Activated T-cell treated with anti-CD3 and anti-CD28 coated beads, Interleukin-2, amount 50 U/mL, for 72 hours (primary cell): ENCODE results near the gene ANKRD40. TPM values are rescaled to one million over a fixed set of nuclear protein-coding genes. Genes with fewer than 3 reads are reported as not detected.

Source experiments
- ATAC-seq, 2 donors: fragments of 150-1000 bp; cut with Tn5 transposase; replicated peaks in 1 of 2; 2 replicates each; pipeline ENCODE4 v1.10.0; 2021; ENCODE audit warnings: moderate library complexity in 2 of 2, mild to moderate bottlenecking in 1 of 2
- DNase-seq, 2 donors: peaks; one replicate each; pipeline ENCODE4 v3.0.0; 2021 to 2022; ENCODE audit warnings: mixed read lengths in 1 of 2
- H3K27ac Mint-ChIP-seq: one replicate; pipeline ENCODE4 v1.8.0; 2022; ENCODE audit warnings: mild to moderate bottlenecking, moderate library complexity, mixed read lengths
- H3K27me3 Mint-ChIP-seq: one replicate; pipeline ENCODE4 v1.8.0; 2022; ENCODE audit warnings: low read depth, mixed read lengths
- H3K36me3 Mint-ChIP-seq, 2 donors: one replicate each; pipeline ENCODE4 v1.8.0; 2022; ENCODE audit warnings: mixed read lengths in 2 of 2, mild to moderate bottlenecking in 1 of 2; ENCODE audit not compliant: insufficient read depth in 2 of 2
- H3K4me1 Mint-ChIP-seq: one replicate; pipeline ENCODE4 v1.8.0; 2022; ENCODE audit warnings: low read depth, mixed read lengths
- H3K4me3 Mint-ChIP-seq, 2 donors: one replicate each; pipeline ENCODE4 v1.8.0; 2022; ENCODE audit warnings: mild to moderate bottlenecking in 2 of 2, mixed read lengths in 2 of 2, moderate library complexity in 2 of 2
- H3K9me3 Mint-ChIP-seq, 2 donors: one replicate each; pipeline ENCODE4 v1.8.0; 2022; ENCODE audit warnings: mixed read lengths in 2 of 2
- total RNA-seq, 2 donors: library from RNA; stranded (reverse); gene quantifications; one replicate each; pipeline ENCODE4 v1.2.3, GENCODE V29; 2022

ANKRD40 gene
- total RNA-seq, 2 donors from 2014 or later = 36.4 to 37.8 TPM

DNA sequence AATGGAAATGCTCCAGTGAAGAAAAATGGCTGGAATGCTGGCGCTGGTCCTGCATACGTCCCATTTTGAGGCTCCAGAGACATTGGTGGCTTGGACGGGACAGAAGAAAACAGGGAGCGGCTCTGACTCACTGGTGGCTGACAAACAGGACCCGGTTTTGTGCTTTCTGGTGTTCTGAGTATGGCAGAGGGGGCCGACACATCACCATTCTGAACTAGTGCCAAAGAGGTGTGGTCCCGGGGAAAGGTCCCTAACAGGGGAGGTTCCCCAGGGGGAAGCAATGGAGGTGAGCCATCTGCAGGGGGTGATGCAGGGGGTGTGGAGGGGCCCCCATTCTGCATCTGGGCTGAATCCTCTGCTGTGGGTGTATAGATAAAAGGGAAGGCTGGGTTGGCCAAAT, 8.3 kb downstream of the ANKRD40 start:
- Mint-ChIP-seq H3K9me3 (no peaks in the 10 kb centered on the region), H3K4me3 (no peak overlapping the region), H3K36me3 (peaks cover 6 to 35% of the 10 kb centered on the region in 2 donors), H3K27ac (no peak overlapping the region), H3K27me3 (no peaks in the 10 kb centered on the region), H3K4me1 (peaks cover 42% of the 10 kb centered on the region)
- DNase-seq (no peak), ATAC-seq (no peak)

DNA sequence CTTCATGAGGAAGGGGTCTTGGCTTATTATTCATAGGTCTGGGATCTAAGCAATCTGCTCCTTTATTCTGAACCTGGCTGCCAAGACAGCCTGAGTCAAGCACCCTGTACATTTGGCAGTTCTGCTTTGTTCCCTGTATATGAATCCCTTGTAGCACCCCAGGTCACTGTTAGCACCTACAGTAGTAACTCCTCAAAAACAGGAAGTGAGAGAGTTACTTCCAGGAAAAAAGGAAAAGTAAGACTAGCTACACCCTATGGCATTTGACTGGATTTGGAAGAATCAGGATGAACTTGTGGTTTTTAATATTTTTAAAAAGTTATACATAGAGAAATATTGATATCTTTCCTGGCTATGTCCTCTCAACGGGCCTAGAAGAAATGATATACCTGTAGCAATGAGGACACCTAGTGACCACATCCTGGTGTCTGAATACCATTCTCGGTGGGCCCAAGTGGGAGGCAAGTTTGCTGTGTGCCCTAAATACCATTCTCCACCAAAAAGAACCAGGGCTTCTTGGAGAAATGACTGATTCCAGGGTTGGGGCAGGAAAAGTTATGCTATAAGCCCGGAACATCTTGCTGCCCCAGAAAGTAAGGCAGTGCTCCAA, 9.9 kb downstream of the ANKRD40 start:
- Mint-ChIP-seq H3K9me3 (no peaks in the 10 kb centered on the region), H3K4me1 (peaks cover 26% of the 10 kb centered on the region), H3K36me3 (peaks cover 4 to 32% of the 10 kb centered on the region in 2 donors), H3K27me3 (no peaks in the 10 kb centered on the region), H3K27ac (peak overlapping the region; percentile 66), H3K4me3 (no peak overlapping the region)
- DNase-seq (no peak), ATAC-seq (no peak)

DNA sequence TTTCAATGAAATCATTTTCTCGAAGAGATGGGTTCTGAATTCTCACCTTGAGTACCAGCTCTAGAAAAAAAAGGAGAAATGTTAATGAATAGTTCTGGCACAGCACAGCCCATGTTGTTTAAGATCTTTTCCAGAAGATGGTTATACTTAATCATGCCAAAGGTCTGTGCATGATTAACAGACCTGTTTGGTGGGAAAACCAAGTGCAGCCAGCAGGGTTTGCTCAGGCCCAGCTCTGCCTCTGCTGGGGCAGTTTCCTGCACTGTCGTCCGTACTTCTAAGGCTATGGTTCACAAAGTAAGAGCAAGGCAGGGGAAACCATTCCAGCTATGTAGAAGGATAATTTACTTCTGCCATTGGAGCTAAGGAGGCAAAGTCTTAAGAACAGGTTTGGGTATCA, 10.7 kb downstream of the ANKRD40 start:
- H3K9me3 Mint-ChIP-seq = no peaks in the 10 kb centered on the region
- DNase-seq (no peak), ATAC-seq (no peak)
- peaks cover 4 to 32% of the 10 kb centered on the region in 2 donors for H3K36me3 Mint-ChIP-seq
- H3K4me1 Mint-ChIP-seq = peaks cover 22% of the 10 kb centered on the region
- no peak overlapping the region for H3K4me3 Mint-ChIP-seq
- peak overlapping the region; percentile 66 for H3K27ac Mint-ChIP-seq
- H3K27me3 Mint-ChIP-seq = no peaks in the 10 kb centered on the region

DNA sequence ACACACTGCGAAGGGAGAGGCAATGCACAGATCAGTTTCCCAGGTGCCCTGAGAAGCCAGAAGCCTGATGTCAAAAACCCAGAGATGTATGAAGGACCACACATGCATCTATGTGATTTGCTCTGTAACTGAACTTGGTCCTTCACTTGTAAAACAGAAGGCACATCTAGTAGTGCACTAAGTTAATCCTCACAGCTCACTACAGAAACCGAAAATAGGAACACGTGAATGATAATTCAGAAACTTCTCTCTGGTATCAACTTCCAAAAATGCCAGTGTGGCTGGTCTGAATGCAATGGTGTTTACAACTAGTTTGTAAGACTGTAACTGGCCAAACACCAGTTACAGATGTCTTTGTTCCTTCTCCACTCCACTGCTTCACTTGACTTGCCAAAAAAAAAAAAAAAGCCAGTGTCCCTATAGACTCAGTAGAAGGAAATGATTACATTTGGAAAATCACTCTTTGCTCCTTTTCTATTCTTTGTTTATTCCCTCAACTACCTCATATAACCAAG, 11.3 kb downstream of the ANKRD40 start:
- Mint-ChIP-seq H3K4me1 (peaks cover 15% of the 10 kb centered on the region), H3K27me3 (no peaks in the 10 kb centered on the region), H3K4me3 (no peak overlapping the region), H3K27ac (peak overlapping the region; percentile 88), H3K9me3 (no peaks in the 10 kb centered on the region), H3K36me3 (peaks cover 4 to 32% of the 10 kb centered on the region in 2 donors)
- no peak for ATAC-seq
- DNase-seq = no peak

DNA sequence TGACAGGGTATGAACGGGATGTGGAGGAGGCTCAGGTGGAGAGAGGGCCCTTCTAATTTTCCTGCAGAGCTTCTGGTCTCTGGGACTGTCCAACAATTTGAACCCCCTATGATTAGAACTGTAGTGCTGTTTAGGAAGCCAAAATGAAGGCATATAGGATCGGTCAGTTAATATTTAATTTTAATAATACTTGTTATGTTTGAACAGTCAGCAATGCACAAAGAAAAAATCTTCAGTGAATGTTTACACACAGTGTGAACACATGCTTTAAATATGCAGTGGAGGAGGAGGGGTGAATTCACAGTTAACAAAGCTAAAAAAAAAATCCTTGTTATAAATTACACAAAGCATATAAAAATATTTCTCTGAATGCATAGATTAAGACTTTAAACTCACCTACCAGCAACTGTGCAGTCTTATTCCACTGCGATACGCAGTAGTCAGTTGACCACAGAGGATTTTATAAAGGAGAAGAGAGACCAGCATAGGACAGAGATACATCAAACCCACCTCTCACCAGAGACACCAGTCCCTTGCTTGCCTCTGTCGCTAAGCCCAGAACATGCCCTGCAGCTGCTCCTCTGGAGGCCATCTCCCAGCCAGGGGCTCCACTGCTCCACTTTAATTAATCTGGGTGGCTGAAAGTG, 14.6 kb downstream of the ANKRD40 start:
- Mint-ChIP-seq H3K4me1 (peaks cover 10% of the 10 kb centered on the region), H3K9me3 (no peaks in the 10 kb centered on the region), H3K36me3 (peaks cover 0 to 21% of the 10 kb centered on the region in 2 donors), H3K4me3 (no peak overlapping the region), H3K27me3 (no peaks in the 10 kb centered on the region), H3K27ac (no peak overlapping the region)
- no peak for ATAC-seq
- DNase-seq = no peak

DNA sequence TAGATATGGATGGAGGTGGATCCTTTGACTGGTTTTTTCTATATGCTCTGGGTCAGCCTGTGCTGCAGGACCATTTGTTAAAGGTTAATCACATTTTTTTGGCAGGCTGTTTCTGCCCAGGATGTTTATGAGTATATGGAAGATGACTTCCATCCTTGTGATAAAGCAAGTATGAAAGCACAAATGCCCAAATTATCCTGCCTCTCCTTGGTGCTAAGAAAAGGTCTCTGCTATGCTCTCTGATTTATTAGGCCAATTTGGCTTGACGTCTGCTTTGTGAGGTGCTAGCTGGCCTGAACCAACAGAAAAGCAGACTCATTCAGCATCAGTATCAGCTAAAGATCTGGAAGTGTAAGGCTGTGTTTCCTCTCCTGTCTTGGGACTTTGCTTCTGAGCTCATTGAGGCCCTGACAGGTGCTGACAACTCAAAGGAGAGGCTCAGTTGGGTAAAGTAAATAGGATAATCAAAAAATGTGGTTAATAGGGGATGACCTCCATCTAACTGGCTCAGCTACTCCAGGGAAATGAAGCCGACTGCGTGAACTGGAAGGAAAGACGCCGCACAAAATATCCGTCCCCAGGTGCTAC, 15.2 kb downstream of the ANKRD40 start:
- Mint-ChIP-seq H3K27ac (no peak overlapping the region), H3K9me3 (no peaks in the 10 kb centered on the region), H3K36me3 (peaks cover 0 to 21% of the 10 kb centered on the region in 2 donors), H3K4me3 (no peak overlapping the region), H3K4me1 (peaks cover 10% of the 10 kb centered on the region), H3K27me3 (no peaks in the 10 kb centered on the region)
- DNase-seq (no peak), ATAC-seq (no peak)

DNA sequence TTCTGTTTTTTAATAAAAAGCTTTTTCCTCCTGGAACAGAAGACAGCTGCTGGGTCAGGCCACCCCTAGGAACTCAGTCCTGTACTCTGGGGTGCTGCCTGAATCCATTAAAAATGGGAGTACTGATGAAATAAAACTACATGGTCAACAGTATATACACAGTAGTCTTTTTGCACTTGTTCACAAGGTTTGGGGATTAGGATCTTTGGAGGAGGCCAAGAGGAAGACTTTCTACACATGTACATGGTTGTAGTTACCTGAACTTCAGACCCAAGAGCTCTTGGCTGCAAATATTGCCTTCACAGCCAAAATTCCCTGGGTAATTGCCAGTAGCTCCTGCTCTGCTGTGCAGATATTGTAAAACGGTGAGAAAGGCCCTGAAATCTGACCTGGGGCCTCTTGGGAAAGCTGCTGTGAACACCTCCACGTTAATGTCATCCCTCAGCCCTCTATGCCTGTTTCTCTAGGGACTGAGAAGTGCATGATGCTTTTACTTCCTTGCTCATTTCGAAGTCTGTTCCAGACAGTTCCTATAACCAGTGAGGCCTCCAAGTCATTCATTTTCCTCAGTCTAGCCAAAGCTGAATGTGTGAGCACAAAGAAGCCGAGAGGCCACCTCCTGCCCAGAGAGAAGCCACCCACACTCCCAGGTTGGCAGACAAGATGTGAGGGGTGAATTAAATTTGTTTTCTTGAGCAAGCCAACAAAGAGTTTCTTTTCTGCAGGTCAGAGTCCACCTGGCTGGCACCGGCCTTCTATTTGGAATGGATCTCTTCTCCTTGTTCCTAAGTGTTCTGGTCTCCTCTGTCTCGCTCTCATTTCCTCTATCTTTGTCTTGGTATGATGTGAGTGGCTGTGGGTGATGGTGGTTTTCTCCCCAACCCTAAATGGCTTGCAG, 15.9 kb downstream of the ANKRD40 start:
- H3K36me3 Mint-ChIP-seq = peaks cover 0 to 16% of the 10 kb centered on the region in 2 donors
- DNase-seq (no peak), ATAC-seq (no peak)
- H3K9me3 Mint-ChIP-seq = no peaks in the 10 kb centered on the region
- H3K27me3 Mint-ChIP-seq = no peaks in the 10 kb centered on the region
- H3K4me1 Mint-ChIP-seq = peaks cover 6% of the 10 kb centered on the region
- H3K27ac Mint-ChIP-seq = no peak overlapping the region
- no peak overlapping the region for H3K4me3 Mint-ChIP-seq

DNA sequence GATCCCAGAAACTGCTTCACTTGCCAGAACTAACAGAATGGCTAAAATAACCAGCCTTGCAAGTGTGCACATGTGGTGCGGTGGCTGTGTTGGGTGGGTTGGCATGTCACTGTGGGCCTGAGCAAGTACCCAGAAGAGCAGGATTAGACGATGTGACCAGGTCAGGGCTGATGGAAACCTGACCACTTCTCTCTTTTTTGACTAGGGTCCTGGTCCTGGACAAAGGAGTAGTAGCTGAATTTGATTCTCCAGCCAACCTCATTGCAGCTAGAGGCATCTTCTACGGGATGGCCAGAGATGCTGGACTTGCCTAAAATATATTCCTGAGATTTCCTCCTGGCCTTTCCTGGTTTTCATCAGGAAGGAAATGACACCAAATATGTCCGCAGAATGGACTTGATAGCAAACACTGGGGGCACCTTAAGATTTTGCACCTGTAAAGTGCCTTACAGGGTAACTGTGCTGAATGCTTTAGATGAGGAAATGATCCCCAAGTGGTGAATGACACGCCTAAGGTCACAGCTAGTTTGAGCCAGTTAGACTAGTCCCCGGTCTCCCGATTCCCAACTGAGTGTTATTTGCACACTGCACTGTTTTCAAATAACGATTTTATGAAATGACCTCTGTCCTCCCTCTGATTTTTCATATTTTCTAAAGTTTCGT, 16.7 kb downstream of the ANKRD40 start:
- no peak overlapping the region for H3K27ac Mint-ChIP-seq
- H3K4me3 Mint-ChIP-seq = no peak overlapping the region
- no peak for DNase-seq
- H3K9me3 Mint-ChIP-seq = no peaks in the 10 kb centered on the region
- H3K4me1 Mint-ChIP-seq = peaks cover 6% of the 10 kb centered on the region
- no peak for ATAC-seq
- peaks cover 0 to 10% of the 10 kb centered on the region in 2 donors for H3K36me3 Mint-ChIP-seq
- H3K27me3 Mint-ChIP-seq = no peaks in the 10 kb centered on the region

DNA sequence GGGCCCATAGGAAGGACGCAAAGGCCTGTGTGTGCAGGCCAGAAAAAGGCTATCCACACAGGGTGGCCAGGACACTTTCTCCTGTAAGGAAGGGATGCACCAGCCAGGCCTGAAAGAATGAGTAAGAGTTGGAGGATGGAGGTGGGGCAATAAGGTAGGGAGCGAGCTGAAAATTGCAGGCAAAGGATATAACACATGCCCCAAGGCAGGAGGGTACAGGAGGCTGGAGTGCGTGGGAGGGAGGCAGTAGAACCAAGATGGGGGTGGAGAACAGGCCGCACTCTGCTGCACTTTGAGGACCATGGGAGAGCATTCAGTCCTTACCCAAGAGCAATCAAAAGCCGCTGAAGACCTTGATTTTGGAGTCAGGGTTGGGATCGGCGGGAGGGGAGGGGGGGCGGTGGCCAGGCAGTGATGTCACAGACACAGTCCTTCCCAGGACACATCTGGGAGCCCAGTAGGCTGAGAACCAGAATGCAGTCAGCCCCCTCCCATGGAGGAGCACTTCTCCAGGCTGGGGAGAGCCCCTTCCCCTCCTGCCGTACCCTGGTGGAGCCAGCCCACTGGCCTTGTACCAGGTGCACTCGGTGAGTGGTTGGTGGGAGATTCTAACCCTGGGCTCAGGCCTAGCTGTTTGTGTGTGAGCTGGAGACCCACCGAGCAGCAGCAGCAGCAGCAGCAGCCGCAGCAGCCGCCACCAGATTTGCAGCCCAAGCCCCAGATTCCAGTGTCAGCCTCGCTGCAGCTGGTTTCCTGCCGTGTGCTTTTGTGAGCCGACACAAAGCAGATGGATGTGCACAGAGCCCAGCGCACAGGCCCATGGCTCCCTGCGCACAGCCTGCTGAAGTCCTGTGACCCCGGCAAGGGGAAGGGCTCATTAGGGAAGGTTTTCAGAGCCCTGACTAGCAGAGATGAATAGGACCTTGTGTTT, 17.5 kb downstream of the ANKRD40 start:
- Mint-ChIP-seq H3K36me3 (peaks cover 0 to 5% of the 10 kb centered on the region in 2 donors), H3K4me3 (no peak overlapping the region), H3K4me1 (peaks cover under 1% of the 10 kb centered on the region), H3K27me3 (no peaks in the 10 kb centered on the region), H3K9me3 (no peaks in the 10 kb centered on the region), H3K27ac (no peak overlapping the region)
- DNase-seq (no peak), ATAC-seq (no peak)

DNA sequence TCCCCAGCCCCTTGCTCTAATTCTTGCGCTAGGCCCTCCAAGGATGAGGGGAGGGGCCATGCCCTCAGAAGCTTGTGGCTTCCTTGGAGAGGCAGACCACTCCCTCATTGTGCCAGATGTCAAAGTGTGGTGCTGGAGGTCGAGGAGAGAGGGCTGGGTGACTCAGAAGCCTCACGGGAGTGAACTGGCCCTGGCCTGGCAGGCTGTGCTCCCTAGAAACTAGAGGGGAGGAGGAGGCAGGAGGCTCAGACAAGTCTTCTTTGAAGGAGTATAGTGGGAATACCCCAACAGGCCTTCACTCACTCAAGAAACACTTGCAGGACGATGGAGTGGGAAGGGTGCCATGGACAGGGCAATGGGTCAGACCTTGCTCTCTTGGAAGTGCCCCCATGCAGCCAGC, 18.5 kb downstream of the ANKRD40 start:
- ATAC-seq (no peak), DNase-seq (no peak)
- Mint-ChIP-seq H3K27me3 (no peaks in the 10 kb centered on the region), H3K4me1 (no peaks in the 10 kb centered on the region), H3K9me3 (no peaks in the 10 kb centered on the region), H3K27ac (no peak overlapping the region), H3K4me3 (no peak overlapping the region), H3K36me3 (peaks cover 0 to 1% of the 10 kb centered on the region in 2 donors)

DNA sequence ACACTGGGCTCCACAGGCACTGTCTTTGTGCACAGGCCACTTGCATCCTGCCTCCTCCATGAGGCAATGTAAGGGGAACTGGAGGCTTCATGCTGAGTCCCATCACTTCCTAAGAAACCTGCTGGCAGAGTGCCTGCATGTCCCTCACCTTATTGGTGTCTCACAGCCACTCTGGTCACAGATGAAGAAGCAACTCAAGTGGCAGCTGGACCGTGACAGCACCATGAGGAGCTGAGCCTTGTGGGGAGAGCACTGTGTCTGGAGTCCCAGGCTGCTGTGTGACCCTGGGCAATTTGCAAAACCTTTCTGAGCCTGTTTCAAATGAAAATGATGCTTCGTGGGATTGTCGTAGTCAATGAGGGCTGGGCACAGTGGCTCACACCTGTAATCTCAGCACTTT, 19.5 kb downstream of the ANKRD40 start:
- Mint-ChIP-seq H3K27ac (no peak overlapping the region), H3K4me3 (no peak overlapping the region), H3K4me1 (no peaks in the 10 kb centered on the region), H3K9me3 (no peaks in the 10 kb centered on the region), H3K27me3 (no peaks in the 10 kb centered on the region), H3K36me3 (no peaks in the 10 kb centered on the region)
- no peak for ATAC-seq
- no peak for DNase-seq
